Endothelial cell of umbilical vein (primary cell): Measurements from ENCODE around the gene OR2V1.

ENCODE experiments used
- CTCF ChIP-seq, 2 donors: IDR thresholded peaks; 1 replicate in 1 of 2; 2 replicates in 1 of 2; pipeline ENCODE4 v1.5.1; 2011; ENCODE audit warnings: low read length in 2 of 2, mild to moderate bottlenecking in 2 of 2, moderate library complexity in 2 of 2, control low read depth in 1 of 2, inconsistent platforms in 1 of 2, low read depth in 1 of 2; ENCODE audit not compliant: insufficient read depth in 1 of 2; ENCODE audit errors: extremely low read depth in 1 of 2
- EZH2 ChIP-seq: IDR thresholded peaks from 2 replicates; pipeline ENCODE4 v1.6.1; 2012; ENCODE audit warnings: borderline replicate concordance, low read depth, mild to moderate bottlenecking, moderate library complexity, low read length, inconsistent platforms; ENCODE audit not compliant: severe bottlenecking
- FOS ChIP-seq: IDR thresholded peaks from 2 replicates; pipeline ENCODE4 v1.6.1; 2011; ENCODE audit warnings: mild to moderate bottlenecking, low read length, moderate library complexity, borderline replicate concordance; ENCODE audit not compliant: insufficient read depth
- GATA2 ChIP-seq: IDR thresholded peaks from 2 replicates; pipeline ENCODE4 v1.7.0; 2011; ENCODE audit warnings: low read depth, mild to moderate bottlenecking, moderate library complexity, mixed read lengths, low read length; ENCODE audit not compliant: insufficient read length, insufficient read depth
- JUN ChIP-seq: IDR thresholded peaks from 2 replicates; pipeline ENCODE4 v1.6.1; 2011; ENCODE audit warnings: borderline replicate concordance, low read depth; ENCODE audit not compliant: insufficient read length, insufficient read depth
- MAX ChIP-seq: IDR thresholded peaks from 2 replicates; pipeline ENCODE4 v1.6.1; 2011; ENCODE audit not compliant: insufficient read depth, insufficient read length
- MYC ChIP-seq: IDR thresholded peaks from one replicate; pipeline ENCODE4 v1.6.1; 2011; ENCODE audit warnings: mild to moderate bottlenecking, low read depth, low read length
- POLR2A ChIP-seq: IDR thresholded peaks from 2 replicates; pipeline ENCODE4 v1.6.1; 2012; ENCODE audit warnings: low read depth, mild to moderate bottlenecking, control low read depth, low read length
- POLR2AphosphoS5 ChIP-seq: IDR thresholded peaks from 2 replicates; pipeline ENCODE4 v1.6.1; 2012; ENCODE audit warnings: low read depth, mild to moderate bottlenecking, control low read depth, low read length, moderate library complexity; ENCODE audit not compliant: insufficient read depth

GRCh38 chr5:181164076-181164952 is 33.3 kb upstream of the OR2V1 start:
- TF ChIP-seq CTCF (IDR thresholded peaks at IDR 0.05; ENCODE audit: extremely low read depth in 1 of 2, insufficient read depth in 1 of 2, low read depth in 1 of 2, low read length in 2 of 2) (no peak), POLR2A (no peak), EZH2 (no peak), GATA2 (no peak), JUN (no peak), POLR2AphosphoS5 (no peak), FOS (no peak), MYC (no peak), MAX (no peak)
